ENCODE measurements around the gene ANXA11.

The ANXA11 gene

DNA sequence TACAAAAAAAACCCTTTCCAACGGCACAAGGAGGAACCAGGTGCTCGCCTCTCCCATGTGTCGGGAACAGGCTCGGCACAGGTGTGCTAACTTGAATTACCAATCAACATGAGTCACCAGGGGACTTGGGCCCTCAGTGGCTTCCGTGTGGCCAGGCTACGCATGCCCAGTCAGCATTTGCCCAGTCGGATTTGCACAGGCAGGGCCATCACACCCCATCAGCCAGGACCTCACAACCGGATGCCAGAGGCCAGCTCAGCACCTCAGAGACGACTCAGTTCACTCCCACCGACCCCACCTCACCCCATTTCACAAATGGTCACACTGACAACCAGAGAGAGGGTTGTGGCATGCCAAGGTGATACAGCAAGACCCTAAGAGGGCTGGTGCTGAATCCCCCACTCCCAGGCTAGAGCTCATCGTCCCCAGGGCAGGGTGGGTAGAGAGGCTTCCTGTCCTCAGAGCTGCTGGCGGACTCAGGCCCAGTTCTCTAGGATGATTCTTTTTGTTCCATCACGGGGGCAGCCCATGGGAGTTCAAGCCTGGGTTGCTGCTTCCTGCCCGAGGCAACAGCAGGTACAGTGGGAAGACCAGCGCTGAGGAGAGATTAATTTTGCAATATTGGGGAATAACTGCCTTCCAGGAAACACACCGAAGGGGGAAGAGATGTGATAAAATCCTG is 13.6 kb downstream of the ANXA11 start:
- DNase-seq (ENCODE audit: insufficient read length, low spot score) (no peak), FAIRE-seq (peak; percentile 4)

DNA sequence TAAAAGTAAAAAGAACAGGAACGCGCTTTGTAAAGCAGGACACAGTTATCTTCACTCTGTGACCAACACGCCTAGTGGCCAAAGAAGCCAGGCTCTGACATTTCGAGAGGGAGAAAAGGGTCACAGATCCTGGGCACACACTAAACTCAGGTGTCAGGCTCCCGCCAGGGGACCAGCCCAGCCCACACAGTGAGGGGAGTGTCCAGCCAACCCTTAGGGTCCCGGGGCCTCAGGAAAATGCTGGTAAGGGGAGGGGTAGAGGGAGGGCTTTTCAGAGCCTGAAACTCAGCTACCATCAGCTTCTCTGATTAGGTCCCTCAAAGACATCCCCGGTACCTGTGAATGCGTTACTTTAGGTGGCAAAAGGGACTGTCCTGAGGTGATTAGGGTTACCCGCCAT is 16.6 kb downstream of the ANXA11 start:
- no peak for DNase-seq (ENCODE audit: insufficient read length, low spot score)
- FAIRE-seq = no peak

DNA sequence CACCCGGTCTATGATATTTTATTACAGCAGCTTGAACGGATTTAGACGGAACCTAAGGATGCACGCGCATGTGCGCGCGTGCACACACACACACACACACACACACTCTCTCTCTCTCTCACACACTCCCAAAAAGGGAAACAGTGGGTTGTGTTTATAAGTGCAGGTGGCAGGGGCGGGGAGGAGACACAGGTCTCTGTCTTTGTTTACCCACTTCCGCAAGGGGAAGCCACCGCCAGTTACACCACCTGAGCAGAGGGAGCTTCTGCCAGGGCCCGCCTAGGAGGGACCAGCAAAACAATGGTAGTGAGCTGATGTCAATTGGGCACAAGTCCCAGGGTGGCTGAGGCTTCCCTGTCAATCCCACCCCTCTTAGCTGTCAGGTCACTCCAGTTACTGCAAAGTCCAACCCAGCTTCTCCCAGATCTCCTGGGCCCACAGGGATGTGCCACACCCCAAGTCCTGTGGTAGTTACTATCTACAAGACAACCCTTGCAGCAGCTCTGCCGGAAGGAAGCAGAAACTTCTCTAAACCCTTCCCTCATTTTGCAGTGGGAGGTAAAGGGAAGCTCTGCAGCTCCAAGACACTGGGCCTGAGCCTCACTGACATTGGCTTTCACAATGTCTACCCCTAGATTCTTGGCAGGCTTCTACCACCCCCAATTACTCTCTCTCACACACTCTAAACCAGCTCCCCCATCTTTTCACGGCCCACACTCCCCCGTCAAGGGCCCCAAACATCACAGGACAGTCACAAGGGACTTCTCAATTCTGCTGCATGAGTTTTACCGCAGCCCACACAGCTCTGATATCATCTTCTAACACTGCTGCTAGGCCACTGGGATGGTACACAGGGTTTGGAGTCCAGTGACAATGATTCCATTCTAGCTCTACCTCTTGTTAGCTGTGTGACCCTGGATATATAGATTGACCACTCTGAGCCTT is 17.6 kb downstream of the ANXA11 start:
- DNase-seq (ENCODE audit: insufficient read length, low spot score) (peak; percentile 60), FAIRE-seq (peak; percentile 79)

DNA sequence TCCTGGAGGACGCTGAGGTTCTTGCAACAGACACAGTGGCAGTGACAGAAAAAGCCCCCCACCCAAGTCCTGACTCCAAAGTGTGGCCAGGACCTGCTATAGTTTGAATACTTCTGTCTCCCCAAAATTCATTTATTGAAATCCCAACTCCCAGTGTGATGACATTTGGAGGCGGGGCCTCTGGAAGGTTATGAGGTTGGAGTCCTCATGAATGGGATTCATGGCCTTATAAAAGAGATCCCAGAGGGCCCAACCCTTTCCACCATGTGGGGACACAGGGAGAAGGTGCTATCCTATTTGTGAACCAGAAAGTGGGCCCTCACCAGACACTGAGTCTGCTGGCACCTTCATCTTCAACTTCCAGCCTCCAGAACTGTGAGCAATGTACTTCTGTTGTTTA is 18.3 kb downstream of the ANXA11 start:
- no peak for FAIRE-seq

DNA sequence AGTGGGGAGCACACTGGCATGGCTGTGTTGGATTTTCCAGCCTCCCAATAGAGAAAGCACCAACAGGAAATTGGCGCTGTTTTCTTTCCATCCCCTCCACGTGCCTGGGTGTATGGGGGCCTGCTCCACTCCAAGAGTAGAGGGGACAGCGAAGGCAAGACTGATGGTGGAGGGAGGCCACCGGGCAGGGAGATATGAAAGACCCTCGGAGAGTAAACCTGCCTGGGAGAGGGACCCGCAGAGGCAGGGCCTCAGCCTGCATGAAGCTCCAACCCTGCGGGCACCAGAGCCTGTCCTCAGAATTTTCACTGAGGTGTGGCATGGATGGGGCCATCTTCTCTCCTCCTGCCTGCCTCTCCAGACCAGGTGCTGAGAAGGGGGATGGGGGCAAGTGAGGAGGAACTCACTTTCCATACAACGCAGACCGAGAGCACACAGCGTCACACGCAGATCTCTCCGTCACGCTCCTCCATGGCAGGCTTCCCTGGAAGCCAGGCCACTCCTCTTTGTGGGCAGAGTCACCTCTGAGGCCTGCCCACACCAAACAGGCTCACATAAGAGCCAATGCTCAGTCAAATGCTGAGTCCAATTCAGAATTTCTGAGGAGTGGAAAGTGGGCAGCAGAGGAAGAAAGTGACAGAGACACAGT is 18.8 kb downstream of the ANXA11 start:
- FAIRE-seq (no peak), DNase-seq (ENCODE audit: insufficient read length, low spot score) (no peak)

More for the DNA sequence above, 18.3 kb downstream of the ANXA11 start:
- no peak for DNase-seq (ENCODE audit: insufficient read length, low spot score)

DNA sequence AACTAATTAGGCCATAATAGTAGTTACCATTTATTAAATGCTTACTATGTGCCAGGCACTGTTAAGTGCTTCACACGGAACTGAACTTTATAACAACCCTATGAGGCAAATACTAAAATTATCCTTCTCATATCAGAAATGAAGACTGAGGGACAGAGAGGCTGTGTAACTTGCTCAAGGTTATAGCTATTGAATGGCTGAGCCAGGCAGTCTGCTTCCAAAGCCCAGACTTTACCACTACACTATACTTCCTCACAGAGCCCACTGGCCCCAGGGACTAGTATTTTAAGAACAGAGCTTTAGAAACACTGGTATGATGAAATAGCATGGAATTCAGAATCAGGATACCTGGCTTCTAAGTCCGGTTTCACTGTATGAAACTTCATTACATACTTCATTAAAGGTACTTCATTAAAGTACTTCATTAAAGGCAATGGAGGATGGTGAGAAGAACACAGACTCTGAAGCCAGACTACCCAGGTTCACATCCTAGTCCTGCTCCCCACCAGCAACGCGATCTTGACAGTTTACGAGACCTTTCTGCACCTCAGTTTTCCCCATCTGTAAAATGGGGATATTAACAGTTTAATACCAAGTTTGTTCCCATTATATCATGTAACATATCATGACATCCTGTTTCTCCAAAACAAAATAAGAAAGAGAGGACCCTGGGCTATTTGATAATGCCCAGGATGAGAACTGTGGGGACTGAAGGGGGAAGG is 19.6 kb downstream of the ANXA11 start:
- no peak for FAIRE-seq
- no peak for DNase-seq (ENCODE audit: insufficient read length, low spot score)

DNA sequence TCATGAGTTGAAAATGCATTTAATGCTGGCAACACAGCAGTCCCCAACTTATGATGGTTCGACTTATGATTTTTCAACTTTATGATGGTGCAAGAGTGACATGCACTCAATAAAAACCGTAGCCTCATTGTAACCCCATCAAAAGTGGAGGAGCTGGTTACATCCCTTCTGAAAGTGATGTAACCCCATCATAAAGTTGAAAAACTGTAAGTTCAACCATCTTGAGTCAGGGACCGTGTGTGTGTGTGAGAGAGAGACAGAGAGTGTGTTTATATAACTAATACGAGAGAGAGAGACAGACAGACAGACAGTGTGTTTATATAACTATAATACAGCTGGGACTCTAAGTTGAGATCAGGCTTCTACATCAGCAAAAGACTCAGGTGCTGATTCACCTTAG is 21.0 kb downstream of the ANXA11 start:
- DNase-seq (ENCODE audit: insufficient read length, low spot score) (no peak), FAIRE-seq (no peak)

DNA sequence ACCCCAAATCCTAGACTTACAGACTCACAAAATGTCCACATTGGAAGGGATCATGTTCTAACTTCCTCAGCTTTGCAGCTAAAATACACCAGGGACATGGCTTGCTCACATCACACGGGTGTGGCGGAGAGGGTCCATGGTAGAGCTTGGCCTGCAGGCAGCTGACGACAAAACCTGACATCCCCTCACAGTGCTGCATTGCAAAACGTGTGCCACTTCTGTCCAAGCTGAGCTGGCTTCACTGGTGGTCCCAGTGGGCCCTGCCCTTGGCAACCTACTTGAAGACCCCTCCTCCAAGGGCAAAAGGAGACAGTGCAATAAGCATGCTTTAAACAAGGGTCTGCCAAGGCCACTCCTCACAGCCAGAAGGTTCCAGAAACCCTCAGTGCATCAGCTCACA is 21.9 kb downstream of the ANXA11 start:
- FAIRE-seq (no peak), DNase-seq (ENCODE audit: insufficient read length, low spot score) (no peak)

DNA sequence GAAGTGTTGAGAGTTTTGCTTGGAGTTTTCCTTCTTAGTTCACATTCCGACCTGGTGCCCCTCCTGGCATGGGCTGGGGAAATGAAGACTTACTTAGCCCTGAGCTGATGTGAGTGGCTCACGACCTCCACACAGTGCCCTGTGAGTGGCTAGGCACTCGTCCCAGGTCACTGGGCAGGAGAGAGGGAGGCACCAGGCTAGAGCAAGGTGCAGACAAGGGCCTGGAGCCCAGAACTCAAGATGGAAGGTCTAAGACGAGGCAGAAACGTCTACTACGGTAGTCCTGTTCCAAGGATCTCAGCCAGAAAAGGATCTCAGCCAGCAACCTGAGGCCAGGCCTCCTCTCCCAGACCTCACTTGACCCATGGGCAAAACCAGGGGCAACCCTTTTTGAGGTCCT is 22.4 kb downstream of the ANXA11 start:
- DNase-seq (ENCODE audit: insufficient read length, low spot score) (no peak), FAIRE-seq (no peak)

DNA sequence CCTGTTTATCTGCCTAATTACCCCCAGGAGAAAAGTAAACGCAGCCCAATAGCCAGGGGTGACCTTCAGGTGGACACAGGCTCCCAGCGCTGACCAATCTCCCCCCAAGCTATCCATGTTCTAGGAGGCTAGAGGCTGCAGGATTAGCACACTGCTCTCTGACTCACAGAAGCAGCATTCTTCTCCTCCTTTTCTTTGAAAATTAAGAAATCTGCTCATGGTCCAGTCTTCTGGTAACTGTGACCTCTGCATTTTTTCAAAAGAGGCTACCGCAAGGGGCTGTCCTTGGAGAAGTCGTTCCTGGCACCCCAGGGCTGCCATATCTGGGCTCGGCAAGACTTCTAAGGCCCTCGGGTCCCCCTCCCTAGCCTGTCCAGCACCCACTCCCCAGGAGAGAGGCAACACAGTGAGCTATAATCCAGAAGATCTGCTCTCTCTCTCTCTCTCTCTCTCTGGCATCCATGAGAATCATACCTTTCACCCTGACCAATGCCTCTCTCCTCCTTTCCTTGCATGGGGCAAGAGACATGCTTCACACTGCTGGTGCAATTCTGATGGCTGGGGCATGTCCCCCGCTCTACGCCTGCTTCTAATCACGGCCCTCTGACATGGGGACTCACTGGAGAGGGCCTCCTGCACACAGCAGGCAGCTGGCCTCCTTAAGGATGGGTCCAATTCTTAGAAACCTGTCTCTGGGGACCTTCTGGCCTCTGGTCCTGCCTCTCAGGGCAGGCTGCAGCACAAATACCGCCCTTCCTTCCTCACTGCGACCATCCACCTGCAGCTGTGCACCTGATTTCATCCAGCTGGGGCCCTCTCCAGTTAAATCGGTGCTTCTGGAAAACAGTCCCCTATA is 27.3 kb downstream of the ANXA11 start:
- DNase-seq (ENCODE audit: insufficient read length, low spot score) = no peak
- FAIRE-seq = no peak

DNA sequence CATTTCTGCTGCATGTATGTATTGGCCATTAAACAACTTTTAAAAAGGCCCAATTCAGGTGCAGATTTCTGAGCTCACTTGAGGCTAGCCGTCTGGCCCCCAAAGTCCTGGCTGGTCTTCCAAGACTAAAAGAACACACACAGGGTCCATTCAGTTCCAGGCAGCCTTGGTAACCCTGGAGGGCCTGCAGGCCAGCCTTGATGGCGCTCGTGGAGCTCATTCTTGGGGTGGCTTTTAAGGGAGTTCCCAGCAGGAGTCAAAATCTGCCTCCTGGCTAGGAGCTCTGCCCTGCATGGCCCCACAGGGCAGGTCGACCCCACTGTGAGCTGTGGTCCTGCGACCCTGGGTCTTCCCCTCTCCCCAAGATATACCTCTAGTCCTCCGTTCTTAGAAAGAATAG is 28.8 kb downstream of the ANXA11 start:
- no peak for FAIRE-seq
- DNase-seq (ENCODE audit: insufficient read length, low spot score) = no peak

DNA sequence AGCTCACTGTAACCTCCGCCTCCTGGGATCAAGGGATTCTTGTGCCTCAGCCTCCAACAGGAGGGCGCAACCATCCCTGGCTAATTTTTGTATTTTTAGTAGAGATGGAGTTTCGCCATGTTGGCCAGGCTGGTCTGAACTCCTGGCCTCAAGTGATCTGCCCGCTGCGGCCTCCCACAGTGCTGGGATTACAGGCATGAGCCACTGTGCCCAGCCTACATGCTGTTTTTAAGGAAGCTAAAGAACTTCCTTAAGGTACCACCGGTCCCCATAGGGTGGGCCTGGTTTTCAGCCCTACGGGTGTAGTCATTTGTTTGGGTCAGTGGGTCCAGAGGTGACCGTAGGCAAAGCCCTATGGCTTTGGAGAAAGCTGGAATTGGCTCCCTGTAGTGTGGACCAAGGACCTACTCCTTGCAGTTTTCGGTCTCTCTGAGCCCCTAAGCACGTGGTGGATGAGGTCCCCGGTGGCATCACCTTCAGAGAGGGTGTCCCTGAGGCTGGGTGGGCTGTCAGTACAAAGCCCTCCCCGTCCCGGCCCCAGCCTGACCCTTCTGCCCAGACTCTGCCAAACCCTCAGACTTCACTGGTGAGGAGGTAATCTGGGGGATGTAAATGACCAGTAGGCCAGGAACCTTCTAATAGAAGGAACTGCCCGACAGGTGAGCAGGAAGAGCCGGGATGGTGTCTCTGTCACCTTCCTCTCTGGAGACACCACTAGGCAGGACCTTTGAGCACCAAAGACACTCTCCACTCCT is 30.5 kb downstream of the ANXA11 start:
- FAIRE-seq (no peak), DNase-seq (ENCODE audit: insufficient read length, low spot score) (no peak)

DNA sequence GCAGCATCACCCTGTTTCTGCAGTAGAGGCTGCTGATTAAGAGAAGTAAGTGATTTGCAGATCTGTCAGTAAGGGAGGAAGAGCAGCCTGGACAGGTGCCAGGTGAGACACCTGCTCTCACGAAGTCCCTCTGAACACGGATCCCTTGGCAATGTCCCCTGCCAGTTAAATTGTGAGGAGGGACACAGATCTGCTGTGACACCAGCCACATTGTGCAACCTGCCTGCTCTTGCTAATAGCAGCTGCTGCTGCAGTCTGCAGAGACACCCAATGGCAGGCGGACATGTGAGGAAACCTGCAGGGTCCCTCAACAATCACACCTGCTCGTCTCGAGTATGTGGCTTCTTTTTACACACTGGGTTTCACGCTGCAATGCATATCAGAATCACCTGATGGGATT is 31.9 kb downstream of the ANXA11 start:
- no peak for FAIRE-seq
- DNase-seq (ENCODE audit: insufficient read length, low spot score) = no peak

DNA sequence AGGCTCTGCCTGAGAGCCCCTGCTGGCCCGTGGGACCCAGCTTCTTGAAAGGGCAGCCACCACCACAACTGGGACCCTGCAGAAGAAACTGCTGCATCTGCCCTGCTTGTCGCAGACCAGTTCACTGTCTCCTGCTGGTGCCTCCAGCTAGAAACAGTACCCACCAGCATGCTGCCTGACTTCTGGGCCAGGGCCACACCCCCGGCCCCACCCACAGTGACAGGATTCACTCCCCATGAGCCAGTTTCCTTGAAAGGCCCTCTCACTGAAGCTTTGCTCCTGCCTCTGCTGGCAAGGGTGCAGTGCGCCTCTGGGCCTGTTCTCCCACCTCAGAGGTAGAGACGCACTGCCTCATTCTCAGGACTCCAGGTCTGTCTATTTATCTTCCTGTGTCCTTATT is 32.4 kb downstream of the ANXA11 start:
- no peak for DNase-seq (ENCODE audit: insufficient read length, low spot score)

DNA sequence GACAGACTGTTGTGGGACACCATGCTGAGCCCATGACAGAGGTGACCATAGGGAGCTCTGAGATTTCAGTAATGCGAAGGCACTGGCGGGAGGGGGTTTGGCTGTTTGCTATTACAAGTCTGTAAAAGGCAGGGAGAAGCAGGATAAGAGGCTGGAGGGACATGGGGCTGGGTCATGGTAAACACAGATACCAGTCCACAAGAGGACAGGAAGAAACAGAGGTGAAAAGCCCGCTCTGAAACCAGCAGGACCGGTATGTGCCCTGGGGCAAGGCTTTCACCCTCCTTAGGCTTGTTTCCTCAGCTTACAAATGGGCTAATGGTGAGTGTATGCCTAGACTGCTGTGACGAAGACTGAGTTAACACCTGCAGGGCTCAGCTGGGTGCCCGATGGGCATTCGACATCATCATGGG is 34.1 kb downstream of the ANXA11 start:
- no peak for DNase-seq (ENCODE audit: insufficient read length, low spot score)
- no peak for FAIRE-seq

More for the DNA sequence above, 32.4 kb downstream of the ANXA11 start:
- no peak for FAIRE-seq

DNA sequence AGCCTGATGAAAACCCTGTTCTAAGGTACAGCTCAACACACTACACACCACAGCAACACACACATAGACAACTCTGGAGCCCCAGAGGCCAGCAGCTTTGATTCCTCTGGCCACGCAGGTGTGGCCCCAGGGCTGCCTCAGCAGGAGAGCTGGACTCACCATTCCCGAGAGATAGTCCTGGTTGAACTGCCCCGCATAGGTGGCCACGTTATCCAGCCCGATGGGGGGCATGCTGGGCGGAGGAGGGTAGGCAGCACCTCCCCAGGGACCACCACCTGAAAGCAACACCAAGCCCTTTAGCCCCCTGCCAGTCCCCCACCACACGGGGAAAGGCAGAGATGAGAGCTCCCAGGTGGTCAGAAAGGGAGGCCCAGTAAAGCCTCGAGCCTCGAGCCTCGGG is 34.7 kb downstream of the ANXA11 start:
- FAIRE-seq = no peak
- no peak for DNase-seq (ENCODE audit: insufficient read length, low spot score)

DNA sequence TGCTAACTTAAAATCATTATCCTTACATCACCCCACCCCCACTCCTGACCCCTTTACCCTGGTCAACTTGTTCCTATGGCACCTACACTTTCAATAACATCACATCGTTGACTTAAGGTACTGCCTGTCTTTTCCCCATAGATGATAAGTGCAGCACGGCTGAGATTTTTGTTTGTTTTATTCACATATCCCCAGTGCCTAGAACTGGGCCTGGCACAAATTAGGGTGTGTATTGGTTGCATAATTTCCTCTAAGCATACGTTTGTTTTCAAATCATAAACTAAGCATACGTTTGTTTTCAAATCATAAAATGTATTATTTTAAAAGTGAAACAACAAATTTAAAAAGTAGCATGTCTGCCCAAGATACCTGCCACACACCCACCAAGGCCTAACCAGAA is 35.3 kb downstream of the ANXA11 start:
- DNase-seq (ENCODE audit: insufficient read length, low spot score) = no peak
- no peak for FAIRE-seq

DNA sequence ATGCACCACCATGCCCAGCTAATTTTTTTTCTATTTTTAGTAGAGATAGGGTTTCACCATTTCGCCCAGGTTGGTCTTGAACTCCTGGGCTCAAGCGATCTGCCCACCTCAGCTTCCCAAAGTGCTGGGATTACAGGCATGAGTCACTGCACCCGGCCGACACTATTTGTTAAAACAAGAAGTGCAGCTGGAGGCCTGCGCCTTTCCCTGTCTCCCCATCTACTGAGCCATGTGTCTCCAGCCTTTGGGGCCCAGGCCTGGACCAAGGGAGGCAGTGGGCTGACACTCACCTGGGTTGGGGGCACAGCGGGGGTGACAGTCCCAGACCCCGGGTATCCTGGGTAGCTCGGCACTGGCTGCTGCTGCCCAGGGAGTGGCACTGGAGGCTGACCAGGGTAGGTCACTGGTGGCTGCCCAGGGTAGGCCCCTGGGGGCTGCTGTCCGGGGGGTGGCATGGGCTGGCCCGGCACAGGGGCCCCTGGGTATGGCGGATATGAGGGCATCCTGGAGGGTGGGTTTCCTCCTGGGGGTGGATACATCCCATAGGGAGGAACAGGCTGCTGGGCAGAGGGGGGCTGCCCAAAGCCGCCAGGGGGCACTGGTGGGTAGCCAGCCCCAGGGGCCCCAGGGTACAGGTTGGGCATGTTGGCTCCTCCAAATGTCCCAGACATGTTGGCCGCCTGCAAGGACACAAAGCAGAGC is 36.5 kb downstream of the ANXA11 start:
- no peak for FAIRE-seq
- peak; percentile 72 for DNase-seq (ENCODE audit: insufficient read length, low spot score)

DNA sequence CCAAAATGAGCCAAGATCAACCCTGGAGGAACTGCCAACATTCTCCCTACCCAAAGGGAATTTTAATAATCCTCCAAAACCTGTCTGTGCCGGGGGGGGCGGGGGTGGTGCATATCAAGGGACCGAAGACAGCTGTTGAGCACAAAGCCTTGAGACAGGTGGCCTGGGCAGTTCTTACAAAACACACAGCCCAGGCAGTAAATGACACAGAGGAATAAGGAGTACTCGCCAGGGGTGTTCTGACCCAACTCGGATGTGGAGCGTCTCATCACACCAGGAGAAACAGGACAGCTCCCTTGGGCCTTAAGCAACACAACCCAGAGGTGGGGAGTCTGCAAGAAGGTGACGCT is 37.2 kb downstream of the ANXA11 start:
- FAIRE-seq = no peak
- no peak for DNase-seq (ENCODE audit: insufficient read length, low spot score)
